ENCODE measurements around the gene ENTHD1. TPM values are rescaled to one million over a fixed set of nuclear protein-coding genes. Genes with fewer than 3 reads are reported as not detected.

Gene ENTHD1
- total RNA-seq, 2 experiments from 2014 or later: not detected

DNA sequence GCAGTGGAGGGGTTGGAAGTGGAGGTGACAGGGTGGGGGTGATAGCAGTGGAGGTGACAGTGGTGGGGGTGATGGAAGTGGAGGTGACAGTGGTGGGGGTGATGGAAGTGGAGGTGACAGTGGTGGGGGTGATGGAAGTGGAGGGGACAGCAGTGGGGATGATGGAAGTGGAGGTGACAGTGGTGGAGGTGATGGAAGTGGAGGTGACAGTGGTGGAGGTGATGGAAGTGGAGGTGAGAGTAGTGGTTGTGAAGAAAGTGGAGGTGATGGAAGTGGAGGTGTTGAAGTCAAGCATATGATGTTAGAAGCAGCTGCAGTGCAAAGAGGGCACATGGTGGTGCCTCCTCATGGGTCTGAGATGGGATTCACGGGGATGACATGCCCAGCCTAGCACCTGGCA is 181.5 kb downstream of the ENTHD1 start:
- intact Hi-C loops (cut with micrococcal nuclease; ENCODE audit: unreplicated experiment): no loop called here
- CTCF ChIA-PET (ENCODE audit: unreplicated experiment): no interaction called here
- no peak overlapping the region for H2AFZ ChIP-seq (ENCODE audit: low read length)

DNA sequence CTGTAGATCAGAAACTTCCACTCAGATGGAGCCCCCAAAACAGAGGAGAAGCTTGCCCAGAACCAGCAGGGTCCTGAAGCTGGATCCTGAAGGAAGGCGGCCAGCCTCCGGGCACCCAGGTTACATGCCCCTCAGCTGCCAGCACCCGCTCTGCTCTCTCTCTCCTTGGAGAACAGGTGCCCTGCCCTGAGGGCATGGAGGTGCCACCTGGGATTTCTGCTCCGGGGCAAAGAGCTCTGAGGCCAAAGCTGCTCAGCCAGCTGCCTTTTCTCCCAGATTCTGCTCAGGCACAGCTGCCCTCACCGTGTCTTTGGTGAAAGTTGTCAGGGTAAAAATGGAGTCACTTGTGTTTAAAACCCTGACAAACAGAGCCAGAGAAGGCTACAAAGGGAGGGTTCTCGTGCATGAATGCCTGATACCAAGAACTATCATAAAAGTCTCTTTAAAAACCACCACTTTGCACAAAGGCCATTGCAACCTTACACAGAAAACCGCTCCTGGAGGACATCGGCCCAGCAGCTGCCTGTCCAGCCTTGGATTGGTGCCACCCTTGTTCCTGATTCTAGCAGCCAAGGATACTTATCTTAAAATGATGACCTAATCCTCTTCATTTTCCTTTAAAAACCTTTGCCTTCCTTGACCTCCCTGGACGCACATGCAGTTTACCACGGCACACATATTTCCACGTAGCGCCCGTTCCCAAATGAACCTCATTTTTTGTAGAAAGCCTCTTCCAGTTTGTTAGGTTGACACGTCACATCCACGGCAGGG is 183.0 kb downstream of the ENTHD1 start:
- TF ChIP-seq EZH2phosphoT487 (IDR thresholded peaks at IDR 0.05; ENCODE audit: borderline replicate concordance, low read depth, low read length): no peak
- TF ChIP-seq, protein P1, sequence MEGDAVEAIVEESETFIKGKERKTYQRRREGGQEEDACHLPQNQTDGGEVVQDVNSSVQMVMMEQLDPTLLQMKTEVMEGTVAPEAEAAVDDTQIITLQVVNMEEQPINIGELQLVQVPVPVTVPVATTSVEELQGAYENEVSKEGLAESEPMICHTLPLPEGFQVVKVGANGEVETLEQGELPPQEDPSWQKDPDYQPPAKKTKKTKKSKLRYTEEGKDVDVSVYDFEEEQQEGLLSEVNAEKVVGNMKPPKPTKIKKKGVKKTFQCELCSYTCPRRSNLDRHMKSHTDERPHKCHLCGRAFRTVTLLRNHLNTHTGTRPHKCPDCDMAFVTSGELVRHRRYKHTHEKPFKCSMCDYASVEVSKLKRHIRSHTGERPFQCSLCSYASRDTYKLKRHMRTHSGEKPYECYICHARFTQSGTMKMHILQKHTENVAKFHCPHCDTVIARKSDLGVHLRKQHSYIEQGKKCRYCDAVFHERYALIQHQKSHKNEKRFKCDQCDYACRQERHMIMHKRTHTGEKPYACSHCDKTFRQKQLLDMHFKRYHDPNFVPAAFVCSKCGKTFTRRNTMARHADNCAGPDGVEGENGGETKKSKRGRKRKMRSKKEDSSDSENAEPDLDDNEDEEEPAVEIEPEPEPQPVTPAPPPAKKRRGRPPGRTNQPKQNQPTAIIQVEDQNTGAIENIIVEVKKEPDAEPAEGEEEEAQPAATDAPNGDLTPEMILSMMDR (conservative IDR thresholded peaks at IDR 0.05; ENCODE audit: low read length): no peak
- Histone ChIP-seq H3K4me3 (ENCODE audit: low read depth, low read length, poor library complexity, severe bottlenecking) (no peak overlapping the region), H3K27ac (ENCODE audit: low read depth, low read length, poor library complexity, severe bottlenecking) (no peak overlapping the region), H3K4me2 (ENCODE audit: low read length) (no peak overlapping the region), H2AFZ (ENCODE audit: low read length) (no peak overlapping the region), H3K4me1 (ENCODE audit: insufficient read depth, low read length, poor library complexity, severe bottlenecking) (no peaks in the 10 kb centered on the region), H3K9me2 (ENCODE audit: insufficient read depth, low read length) (no peaks in the 10 kb centered on the region), H3K9me3 (ENCODE audit: low read length) (no peaks in the 10 kb centered on the region), H3K79me2 (ENCODE audit: insufficient read depth, low read depth, low read length) (no peaks in the 10 kb centered on the region), H3K36me3 (ENCODE audit: insufficient read depth, low read length) (no peaks in the 10 kb centered on the region), H4K20me1 (ENCODE audit: insufficient read depth, low read length) (no peaks in the 10 kb centered on the region)
- BruUV-seq (replicated peaks): no TSS peak
- no peak for DNase-seq (ENCODE audit: low spot score)
- ChIA-PET POLR2A (no interaction called here), CTCF (ENCODE audit: unreplicated experiment) (no interaction called here)
- intact Hi-C loops (cut with micrococcal nuclease; ENCODE audit: unreplicated experiment): no loop called here

More for the DNA sequence above, 181.5 kb downstream of the ENTHD1 start:
- no peak overlapping the region for H3K4me2 ChIP-seq (ENCODE audit: low read length)
- no peaks in the 10 kb centered on the region for H3K9me2 ChIP-seq (ENCODE audit: insufficient read depth, low read length)
- H4K20me1 ChIP-seq (ENCODE audit: insufficient read depth, low read length): no peaks in the 10 kb centered on the region
- POLR2A ChIA-PET: no interaction called here
- TF ChIP-seq, protein P1 (conservative IDR thresholded peaks at IDR 0.05; ENCODE audit: low read length): no peak
- H3K9me3 ChIP-seq (ENCODE audit: low read length): no peaks in the 10 kb centered on the region
- no peaks in the 10 kb centered on the region for H3K36me3 ChIP-seq (ENCODE audit: insufficient read depth, low read length)
- H3K27ac ChIP-seq (ENCODE audit: low read depth, low read length, poor library complexity, severe bottlenecking): no peak overlapping the region
- no peak for DNase-seq (ENCODE audit: low spot score)
- H3K4me1 ChIP-seq (ENCODE audit: insufficient read depth, low read length, poor library complexity, severe bottlenecking): no peaks in the 10 kb centered on the region
- H3K79me2 ChIP-seq (ENCODE audit: insufficient read depth, low read depth, low read length): no peaks in the 10 kb centered on the region
- no TSS peak for BruUV-seq (replicated peaks)
- no peak overlapping the region for H3K4me3 ChIP-seq (ENCODE audit: low read depth, low read length, poor library complexity, severe bottlenecking)

DNA sequence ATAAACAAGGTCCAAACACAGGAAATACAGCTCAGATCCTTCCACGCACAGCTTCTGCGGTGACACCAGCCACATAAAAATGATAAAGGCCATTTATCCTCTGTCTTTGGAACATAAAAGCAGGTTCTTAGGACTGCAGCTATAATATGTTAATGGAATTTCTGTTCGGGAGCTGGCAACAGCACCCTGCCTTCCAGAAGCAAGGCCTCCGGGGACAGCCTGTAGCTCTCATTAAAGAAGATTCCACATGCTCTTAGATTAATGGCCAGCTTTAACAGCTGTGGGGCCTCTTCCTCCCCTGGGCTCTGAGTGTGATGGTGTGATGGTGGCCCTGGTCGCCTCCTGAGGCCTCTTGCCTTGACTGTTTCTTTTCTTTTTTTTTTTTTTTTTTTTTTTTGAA is 185.7 kb downstream of the ENTHD1 start:
- Histone ChIP-seq H3K27ac (ENCODE audit: low read depth, low read length, poor library complexity, severe bottlenecking) (no peak overlapping the region), H3K4me3 (ENCODE audit: low read depth, low read length, poor library complexity, severe bottlenecking) (no peak overlapping the region), H3K36me3 (ENCODE audit: insufficient read depth, low read length) (no peaks in the 10 kb centered on the region), H3K9me3 (ENCODE audit: low read length) (no peaks in the 10 kb centered on the region), H3K9me2 (ENCODE audit: insufficient read depth, low read length) (no peaks in the 10 kb centered on the region), H3K79me2 (ENCODE audit: insufficient read depth, low read depth, low read length) (no peaks in the 10 kb centered on the region), H2AFZ (ENCODE audit: low read length) (no peak overlapping the region), H4K20me1 (ENCODE audit: insufficient read depth, low read length) (no peaks in the 10 kb centered on the region), H3K4me1 (ENCODE audit: insufficient read depth, low read length, poor library complexity, severe bottlenecking) (no peaks in the 10 kb centered on the region), H3K4me2 (ENCODE audit: low read length) (no peak overlapping the region)
- no peak for DNase-seq (ENCODE audit: low spot score)
- intact Hi-C loops (cut with micrococcal nuclease; ENCODE audit: unreplicated experiment): no loop called here
- POLR2A ChIA-PET: interaction anchor here (1.1 kb wide), 1 partner anchor 10 kb away, joined by 3 read pairs; no protein-coding TSS in a partner anchor
- CTCF ChIA-PET (ENCODE audit: unreplicated experiment): no interaction called here
- no TSS peak for BruUV-seq (replicated peaks)
- TF ChIP-seq, protein P1 (conservative IDR thresholded peaks at IDR 0.05; ENCODE audit: low read length): no peak
- TF ChIP-seq EZH2phosphoT487 (IDR thresholded peaks at IDR 0.05; ENCODE audit: borderline replicate concordance, low read depth, low read length): no peak
